Measurements from ENCODE around the gene UBD. TPM values are rescaled to one million over a fixed set of nuclear protein-coding genes. Genes with fewer than 3 reads are reported as not detected.

The UBD gene
- total RNA-seq, 1 experiment from 2014 or later = not detected

- H2AFZ ChIP-seq (ENCODE audit: low read depth, low read length, poor library complexity, severe bottlenecking) = no peak overlapping the region
- ChIA-PET CTCF (no interaction called here), RAD21 (ENCODE audit: low non-redundant PET in 1 of 2, low total read pairs in 2 of 2, uncharacterized antibody in 2 of 2, unreplicated experiment in 2 of 2) (no interaction called here), POLR2A (no interaction called here)
- no peaks in the 10 kb centered on the region for H3K9me3 ChIP-seq (ENCODE audit: control insufficient read depth in 1 of 2, insufficient read depth in 1 of 2, low read depth in 1 of 2, low read length in 2 of 2)
- no peak overlapping the region for H3K4me3 ChIP-seq (replicated peaks in 1 of 2; ENCODE audit: low read depth in 1 of 2, low read length in 2 of 2)
- no peak overlapping the region for H3K9ac ChIP-seq (ENCODE audit: low read length)
- no peaks in the 10 kb centered on the region for H3K36me3 ChIP-seq (ENCODE audit: control insufficient read depth in 1 of 2, insufficient read depth in 2 of 2, low read length in 2 of 2)
- no peak overlapping the region for H3K4me2 ChIP-seq (ENCODE audit: low read length)
- no peaks in the 10 kb centered on the region for H3K9me2 ChIP-seq (ENCODE audit: insufficient read depth)
- H3K4me1 ChIP-seq (ENCODE audit: control insufficient read depth in 1 of 2, insufficient read depth in 2 of 2, low read length in 2 of 2) = no peaks in the 10 kb centered on the region
- H3K79me2 ChIP-seq (ENCODE audit: insufficient read depth, low read length) = no peaks in the 10 kb centered on the region
- no peak overlapping the region for H3K27ac ChIP-seq (ENCODE audit: low read depth, low read length)
- no peak for ATAC-seq
- BruUV-seq (replicated peaks) = no TSS peak
- DNase-seq (ENCODE audit: low read depth, low spot score) = no peak
- no peaks in the 10 kb centered on the region for H4K20me1 ChIP-seq (ENCODE audit: insufficient read depth)
- intact Hi-C loops (cut with micrococcal nuclease) = no loop called here
- H3K27me3 ChIP-seq (ENCODE audit: insufficient read depth, low read length) = no peaks in the 10 kb centered on the region
- no peak for TF ChIP-seq MAX (IDR thresholded peaks at IDR 0.05)
- TF ChIP-seq EGR1 (IDR thresholded peaks at IDR 0.05; ENCODE audit: low read depth) = no peak
- TF ChIP-seq SP1 (IDR thresholded peaks at IDR 0.05; ENCODE audit: low read depth) = no peak
- no peak for TF ChIP-seq SIN3A (IDR thresholded peaks at IDR 0.05; ENCODE audit: low read depth)
- TF ChIP-seq ELF1 (IDR thresholded peaks at IDR 0.05; ENCODE audit: borderline replicate concordance, low read depth) = no peak
- no peak for TF ChIP-seq ATF3 (IDR thresholded peaks at IDR 0.05)
- no peak for TF ChIP-seq YY1 (IDR thresholded peaks at IDR 0.05; ENCODE audit: extremely low read depth, insufficient replicate concordance, low read depth, low read length)
- no peak for TF ChIP-seq EZH2 (IDR thresholded peaks at IDR 0.05)
- no peak for TF ChIP-seq RAD21 (IDR thresholded peaks at IDR 0.05; ENCODE audit: low read depth)
- no peak for TF ChIP-seq ZNF274 (IDR thresholded peaks at IDR 0.05; ENCODE audit: low read depth, low read length)
Observed at GRCh38 chr6:29531668-29532067, 27.9 kb downstream of the UBD start.

- Histone ChIP-seq H4K20me1 (ENCODE audit: insufficient read depth) (no peaks in the 10 kb centered on the region), H3K9me2 (ENCODE audit: insufficient read depth) (no peaks in the 10 kb centered on the region), H3K4me3 (replicated peaks in 1 of 2; ENCODE audit: low read depth in 1 of 2, low read length in 2 of 2) (no peak overlapping the region), H3K9me3 (ENCODE audit: control insufficient read depth in 1 of 2, insufficient read depth in 1 of 2, low read depth in 1 of 2, low read length in 2 of 2) (no peaks in the 10 kb centered on the region), H3K27ac (ENCODE audit: low read depth, low read length) (no peak overlapping the region), H3K9ac (ENCODE audit: low read length) (no peak overlapping the region), H3K36me3 (ENCODE audit: control insufficient read depth in 1 of 2, insufficient read depth in 2 of 2, low read length in 2 of 2) (no peaks in the 10 kb centered on the region), H2AFZ (ENCODE audit: low read depth, low read length, poor library complexity, severe bottlenecking) (no peak overlapping the region), H3K27me3 (ENCODE audit: insufficient read depth, low read length) (no peaks in the 10 kb centered on the region), H3K4me2 (ENCODE audit: low read length) (no peak overlapping the region), H3K4me1 (ENCODE audit: control insufficient read depth in 1 of 2, insufficient read depth in 2 of 2, low read length in 2 of 2) (no peaks in the 10 kb centered on the region), H3K79me2 (ENCODE audit: insufficient read depth, low read length) (no peaks in the 10 kb centered on the region)
- CTCF ChIA-PET = no interaction called here
- intact Hi-C loops (cut with micrococcal nuclease) = no loop called here
- POLR2A ChIA-PET = no interaction called here
- RAD21 ChIA-PET (ENCODE audit: low non-redundant PET in 1 of 2, low total read pairs in 2 of 2, uncharacterized antibody in 2 of 2, unreplicated experiment in 2 of 2) = no interaction called here
- BruUV-seq (replicated peaks) = no TSS peak
- ATAC-seq = no peak
- DNase-seq (ENCODE audit: low read depth, low spot score) = no peak
- TF ChIP-seq EZH2 (IDR thresholded peaks at IDR 0.05) (no peak), POLR2AphosphoS5 (IDR thresholded peaks at IDR 0.05; ENCODE audit: low read depth, low read length) (no peak), MAX (IDR thresholded peaks at IDR 0.05) (no peak), RAD21 (IDR thresholded peaks at IDR 0.05; ENCODE audit: low read depth) (no peak), ZNF274 (IDR thresholded peaks at IDR 0.05; ENCODE audit: low read depth, low read length) (no peak), FOSL1 (IDR thresholded peaks at IDR 0.05; ENCODE audit: low read depth) (no peak), JUND (IDR thresholded peaks at IDR 0.05) (no peak), CBX3 (IDR thresholded peaks at IDR 0.05; ENCODE audit: low read depth) (no peak), REST (IDR thresholded peaks at IDR 0.05; ENCODE audit: low read depth) (no peak), POLR2A (IDR thresholded peaks at IDR 0.05; ENCODE audit: borderline replicate concordance, extremely low read depth, insufficient read depth, insufficient read length) (no peak), SIN3A (IDR thresholded peaks at IDR 0.05; ENCODE audit: low read depth) (no peak), ELF1 (IDR thresholded peaks at IDR 0.05; ENCODE audit: borderline replicate concordance, low read depth) (no peak), CEBPB (IDR thresholded peaks at IDR 0.05; ENCODE audit: low read depth) (no peak), SRF (IDR thresholded peaks at IDR 0.05; ENCODE audit: low read depth) (no peak), SP1 (IDR thresholded peaks at IDR 0.05; ENCODE audit: low read depth) (no peak), YY1 (IDR thresholded peaks at IDR 0.05; ENCODE audit: extremely low read depth, insufficient replicate concordance, low read depth, low read length) (no peak)
Observed at GRCh38 chr6:29530671-29531310, 28.7 kb downstream of the UBD start.

All from HCT116 (cell line).